HepG2 (cell line): ENCODE measurements around the gene SPRYD4.

ENCODE experiments used
- BRF2 ChIP-seq: sonication (generic); formaldehyde crosslinking; IDR thresholded peaks from 2 replicates; pipeline ENCODE4 v1.8.1; 2022; ENCODE audit warnings: mild to moderate bottlenecking, missing genetic modification reagents
- CTCF ChIP-seq: sonication (generic); formaldehyde crosslinking; IDR thresholded peaks from 2 replicates; pipeline ENCODE4 v1.5.0; 2020; ENCODE audit warnings: mild to moderate bottlenecking, missing genetic modification reagents, moderate library complexity
- E2F1 ChIP-seq: sonication (generic); formaldehyde crosslinking; IDR thresholded peaks from 2 replicates; pipeline ENCODE4 v1.5.0; 2020; ENCODE audit warnings: missing genetic modification reagents
- ETV6 ChIP-seq: sonication (generic); formaldehyde crosslinking; conservative IDR thresholded peaks from 2 replicates; pipeline ENCODE4 v1.4.0; 2020; ENCODE audit warnings: missing genetic modification reagents
- EZH2 ChIP-seq: conservative IDR thresholded peaks from 2 replicates; pipeline ENCODE4 v1.6.1; 2012; ENCODE audit warnings: mild to moderate bottlenecking, low read depth, low read length, moderate library complexity
- FOXJ3 ChIP-seq: sonication (generic); formaldehyde crosslinking; IDR thresholded peaks from 2 replicates; pipeline ENCODE4 v1.4.0; 2020; ENCODE audit warnings: missing genetic modification reagents, mild to moderate bottlenecking, borderline replicate concordance
- SIN3A ChIP-seq: IDR thresholded peaks from 2 replicates; pipeline ENCODE4 v1.6.1; 2011; ENCODE audit warnings: low read depth, mild to moderate bottlenecking, control low read depth, low read length, borderline replicate concordance
- SMAD1 ChIP-seq: sonication (generic); formaldehyde crosslinking; IDR thresholded peaks from 2 replicates; pipeline ENCODE4 v1.4.0; 2020; ENCODE audit warnings: missing genetic modification reagents, low read depth, mild to moderate bottlenecking, borderline replicate concordance
- ZNF232 ChIP-seq: sonication (generic); formaldehyde crosslinking; IDR thresholded peaks from 2 replicates; pipeline ENCODE4 v1.4.0; 2020; ENCODE audit warnings: missing genetic modification reagents, borderline replicate concordance
- ZNF550 ChIP-seq: sonication (generic); formaldehyde crosslinking; IDR thresholded peaks from 2 replicates; pipeline ENCODE4 v1.4.0; 2020; ENCODE audit warnings: mild to moderate bottlenecking, missing genetic modification reagents, borderline replicate concordance
- ZNF674 ChIP-seq: sonication (generic); formaldehyde crosslinking; IDR thresholded peaks from 2 replicates; pipeline ENCODE4 v1.5.0; 2020; ENCODE audit warnings: low read depth, mild to moderate bottlenecking, missing genetic modification reagents
- ZNF761 ChIP-seq: sonication (generic); formaldehyde crosslinking; conservative IDR thresholded peaks from 2 replicates; pipeline ENCODE4 v1.4.0; 2020; ENCODE audit warnings: mild to moderate bottlenecking, missing genetic modification reagents

GRCh38 chr12:56479625-56480024 is 11.2 kb downstream of the SPRYD4 start:
- TF ChIP-seq ZNF674 (CRISPR knock-in tag) (no peak), SIN3A (no peak), ZNF761 (CRISPR knock-in tag) (no peak), ZNF550 (CRISPR knock-in tag) (no peak), SMAD1 (CRISPR knock-in tag) (no peak), CTCF (CRISPR knock-in tag) (no peak), EZH2 (no peak), BRF2 (CRISPR knock-in tag) (no peak), ETV6 (CRISPR knock-in tag) (no peak), E2F1 (CRISPR knock-in tag) (no peak), ZNF232 (CRISPR knock-in tag) (no peak), FOXJ3 (CRISPR knock-in tag) (no peak)
